ENCODE measurements around the gene TCFL5. TPM values are rescaled to one million over a fixed set of nuclear protein-coding genes. Genes with fewer than 3 reads are reported as not detected.

The TCFL5 gene
- total RNA-seq, 1 donor from 2014 or later = 7.9 TPM

DNA sequence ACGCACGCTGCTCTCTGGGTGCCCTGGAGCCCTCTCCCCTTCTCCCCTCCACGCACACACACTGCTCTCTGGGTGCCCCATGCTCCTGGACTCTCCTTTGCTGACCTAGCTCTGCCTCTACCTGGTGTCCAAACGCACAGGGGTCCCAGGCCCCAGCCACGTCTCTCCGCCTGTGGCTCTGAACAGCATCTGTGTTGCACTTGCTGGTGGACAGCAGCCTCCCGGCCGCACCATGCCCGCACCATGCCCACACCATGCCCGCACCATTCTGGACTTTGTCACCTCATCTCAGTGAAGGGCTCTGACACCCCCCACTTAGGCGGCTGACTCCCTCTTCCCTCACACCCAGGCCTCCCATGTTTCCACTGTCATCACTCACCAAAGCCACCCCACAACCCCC lies 21.8 kb downstream of the TCFL5 start:
- TF ChIP-seq, protein P1, sequence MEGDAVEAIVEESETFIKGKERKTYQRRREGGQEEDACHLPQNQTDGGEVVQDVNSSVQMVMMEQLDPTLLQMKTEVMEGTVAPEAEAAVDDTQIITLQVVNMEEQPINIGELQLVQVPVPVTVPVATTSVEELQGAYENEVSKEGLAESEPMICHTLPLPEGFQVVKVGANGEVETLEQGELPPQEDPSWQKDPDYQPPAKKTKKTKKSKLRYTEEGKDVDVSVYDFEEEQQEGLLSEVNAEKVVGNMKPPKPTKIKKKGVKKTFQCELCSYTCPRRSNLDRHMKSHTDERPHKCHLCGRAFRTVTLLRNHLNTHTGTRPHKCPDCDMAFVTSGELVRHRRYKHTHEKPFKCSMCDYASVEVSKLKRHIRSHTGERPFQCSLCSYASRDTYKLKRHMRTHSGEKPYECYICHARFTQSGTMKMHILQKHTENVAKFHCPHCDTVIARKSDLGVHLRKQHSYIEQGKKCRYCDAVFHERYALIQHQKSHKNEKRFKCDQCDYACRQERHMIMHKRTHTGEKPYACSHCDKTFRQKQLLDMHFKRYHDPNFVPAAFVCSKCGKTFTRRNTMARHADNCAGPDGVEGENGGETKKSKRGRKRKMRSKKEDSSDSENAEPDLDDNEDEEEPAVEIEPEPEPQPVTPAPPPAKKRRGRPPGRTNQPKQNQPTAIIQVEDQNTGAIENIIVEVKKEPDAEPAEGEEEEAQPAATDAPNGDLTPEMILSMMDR (IDR thresholded peaks at IDR 0.05; ENCODE audit: unreplicated experiment) = no peak

DNA sequence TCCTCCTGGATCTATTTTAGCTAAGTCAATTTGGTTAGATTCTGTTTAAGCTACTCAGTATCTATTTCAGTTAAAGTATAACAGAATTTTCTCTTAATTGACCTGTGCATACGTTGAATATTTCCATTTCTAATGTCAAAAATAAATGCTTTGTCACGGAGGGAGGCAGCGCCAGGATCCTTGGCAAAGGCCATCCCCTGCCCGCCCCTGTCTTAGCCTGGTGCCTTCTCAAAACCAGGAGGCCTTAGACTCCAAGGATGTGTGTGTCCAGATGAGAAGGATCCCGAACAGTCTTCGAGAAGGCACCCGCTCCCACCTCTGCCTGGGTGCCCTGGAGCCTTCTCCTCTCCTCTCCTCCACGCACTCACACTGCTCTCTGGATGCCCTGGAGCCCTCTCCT lies 22.4 kb downstream of the TCFL5 start:
- peaks cover 5% of the 10 kb centered on the region for H3K36me3 Mint-ChIP-seq (ENCODE audit: insufficient read depth)
- no peak overlapping the region for H3K4me3 Mint-ChIP-seq (ENCODE audit: low read depth)
- H3K4me1 Mint-ChIP-seq (ENCODE audit: low read depth) = peaks cover 5% of the 10 kb centered on the region
- TF ChIP-seq, protein P1 (IDR thresholded peaks at IDR 0.05; ENCODE audit: unreplicated experiment) = no peak
- no peaks in the 10 kb centered on the region for H3K9me3 Mint-ChIP-seq (ENCODE audit: low read depth)
- no peak for DNase-seq (ENCODE audit: low spot score, unreplicated experiment)
- no peak overlapping the region for H3K27ac Mint-ChIP-seq
- H3K27me3 Mint-ChIP-seq = no peaks in the 10 kb centered on the region

More for the DNA sequence above, 21.8 kb downstream of the TCFL5 start:
- Mint-ChIP-seq H3K27ac (no peak overlapping the region), H3K27me3 (no peaks in the 10 kb centered on the region), H3K36me3 (ENCODE audit: insufficient read depth) (peaks cover 5% of the 10 kb centered on the region), H3K4me3 (ENCODE audit: low read depth) (no peak overlapping the region), H3K9me3 (ENCODE audit: low read depth) (no peaks in the 10 kb centered on the region), H3K4me1 (ENCODE audit: low read depth) (peaks cover 5% of the 10 kb centered on the region)
- DNase-seq (ENCODE audit: low spot score, unreplicated experiment) = no peak

DNA sequence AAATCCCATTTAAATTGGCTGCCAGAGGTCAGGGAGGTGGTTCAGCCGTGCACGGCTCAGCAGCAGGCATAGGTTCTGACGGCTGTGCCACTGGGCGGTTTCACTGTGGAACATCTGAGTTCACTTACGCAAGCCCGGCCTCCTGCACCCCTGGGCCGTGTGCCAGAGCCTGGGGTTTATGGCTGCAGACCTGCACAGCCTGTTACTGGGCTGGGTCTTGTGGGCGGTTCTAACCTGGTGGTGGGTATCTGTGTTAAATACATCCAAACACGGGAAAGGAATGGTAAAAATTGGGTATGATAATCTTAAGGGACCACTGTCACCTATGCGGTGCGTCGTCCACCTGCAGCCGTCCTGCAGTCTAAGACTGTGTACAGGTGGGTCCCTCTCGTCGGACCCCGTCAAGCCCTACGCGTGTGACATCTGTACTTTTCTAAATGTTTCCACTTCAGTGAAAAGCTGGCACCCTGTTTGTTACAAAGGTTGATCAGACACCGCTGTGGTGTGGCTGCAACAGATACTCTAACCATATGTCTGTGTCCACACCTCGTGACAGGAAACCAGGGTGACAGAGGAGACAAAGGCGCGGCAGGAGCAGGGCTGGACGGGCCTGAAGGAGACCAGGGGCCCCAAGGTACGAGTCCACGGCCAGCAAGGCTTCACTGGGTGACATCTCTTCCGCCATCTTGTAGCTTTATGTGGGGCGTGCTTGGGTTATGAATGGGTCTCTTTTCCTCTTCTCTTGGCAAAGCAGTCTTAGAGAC lies 23.3 kb downstream of the TCFL5 start:
- H3K27me3 Mint-ChIP-seq = no peaks in the 10 kb centered on the region
- peaks cover 5% of the 10 kb centered on the region for H3K4me1 Mint-ChIP-seq (ENCODE audit: low read depth)
- no peak for DNase-seq (ENCODE audit: low spot score, unreplicated experiment)
- H3K27ac Mint-ChIP-seq = no peak overlapping the region
- peaks cover 5% of the 10 kb centered on the region for H3K36me3 Mint-ChIP-seq (ENCODE audit: insufficient read depth)
- no peak overlapping the region for H3K4me3 Mint-ChIP-seq (ENCODE audit: low read depth)
- H3K9me3 Mint-ChIP-seq (ENCODE audit: low read depth) = no peaks in the 10 kb centered on the region
- TF ChIP-seq, protein P1 (IDR thresholded peaks at IDR 0.05; ENCODE audit: unreplicated experiment) = no peak

DNA sequence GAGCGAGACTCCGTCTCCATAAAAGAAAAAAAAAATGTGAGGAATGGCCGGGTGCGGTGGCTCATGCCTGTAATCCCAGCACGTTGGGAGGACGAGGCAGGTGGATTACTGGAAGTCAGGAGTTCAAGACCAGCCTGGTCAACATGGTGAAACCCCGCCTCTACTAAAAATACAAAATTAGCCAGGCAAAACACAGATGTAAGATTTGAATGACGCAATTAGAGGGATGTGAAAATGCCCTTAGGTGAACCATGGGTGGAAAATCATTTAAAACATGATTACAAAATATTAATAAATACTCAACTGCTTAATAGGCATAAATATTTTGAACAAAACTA lies 23.9 kb downstream of the TCFL5 start:
- H3K4me3 Mint-ChIP-seq (ENCODE audit: low read depth) = no peak overlapping the region
- no peaks in the 10 kb centered on the region for H3K9me3 Mint-ChIP-seq (ENCODE audit: low read depth)
- no peak for DNase-seq (ENCODE audit: low spot score, unreplicated experiment)
- H3K36me3 Mint-ChIP-seq (ENCODE audit: insufficient read depth) = peaks cover 6% of the 10 kb centered on the region
- TF ChIP-seq, protein P1 (IDR thresholded peaks at IDR 0.05; ENCODE audit: unreplicated experiment) = no peak
- H3K4me1 Mint-ChIP-seq (ENCODE audit: low read depth) = peaks cover 7% of the 10 kb centered on the region
- H3K27me3 Mint-ChIP-seq = no peaks in the 10 kb centered on the region
- H3K27ac Mint-ChIP-seq = no peak overlapping the region

DNA sequence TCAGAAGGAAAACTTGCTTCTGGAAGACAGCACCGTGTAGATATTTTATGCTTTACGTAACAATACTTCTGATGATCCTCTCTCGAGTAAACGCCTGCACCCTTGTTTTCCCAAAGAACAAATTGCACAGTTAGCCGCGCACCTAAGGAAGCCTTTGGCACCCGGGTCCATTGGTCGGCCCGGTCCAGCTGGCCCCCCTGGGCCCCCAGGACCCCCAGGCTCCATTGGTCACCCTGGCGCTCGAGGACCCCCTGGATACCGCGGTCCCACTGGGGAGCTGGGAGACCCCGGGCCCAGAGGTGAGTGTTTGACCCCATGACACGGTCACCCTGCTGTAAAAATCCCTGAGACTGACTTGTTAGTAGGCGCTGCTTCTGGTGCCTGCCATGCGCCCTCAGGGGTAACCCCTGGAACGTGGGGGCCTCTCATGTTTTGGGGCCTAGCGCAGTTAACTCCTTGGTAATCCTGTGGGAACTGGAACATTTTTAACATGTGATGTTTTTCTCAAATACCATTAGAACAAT lies 24.6 kb downstream of the TCFL5 start:
- H3K36me3 Mint-ChIP-seq (ENCODE audit: insufficient read depth) = peaks cover 6% of the 10 kb centered on the region
- no peak overlapping the region for H3K4me3 Mint-ChIP-seq (ENCODE audit: low read depth)
- H3K27ac Mint-ChIP-seq = no peak overlapping the region
- peaks cover 10% of the 10 kb centered on the region for H3K4me1 Mint-ChIP-seq (ENCODE audit: low read depth)
- H3K27me3 Mint-ChIP-seq = no peaks in the 10 kb centered on the region
- DNase-seq (ENCODE audit: low spot score, unreplicated experiment) = no peak
- TF ChIP-seq, protein P1 (IDR thresholded peaks at IDR 0.05; ENCODE audit: unreplicated experiment) = no peak
- no peaks in the 10 kb centered on the region for H3K9me3 Mint-ChIP-seq (ENCODE audit: low read depth)

Data from progenitor cell of endocrine pancreas (in vitro differentiated cells).